Measurements from ENCODE around the gene CA12.
"Not testable (repeated sequence)": the region's sequence is repeated elsewhere in the genome, so short reads cannot be mapped to it uniquely, and the experiment has no call there.

CA12 gene

GRCh38 chr15:63332367-63333124, 49.1 kb downstream of the CA12 start:
- DNase-seq: no peak

- DNase-seq: no peak
These were observed 50.2 kb downstream of the CA12 start for GRCh38 chr15:63331456-63331855.

- no peak for DNase-seq
These were observed 50.7 kb downstream of the CA12 start for GRCh38 chr15:63330926-63331325.

- no peak for DNase-seq
These were observed 51.9 kb downstream of the CA12 start for GRCh38 chr15:63329567-63330350.

GRCh38 chr15:63327648-63328421, 53.8 kb downstream of the CA12 start:
- no peak for DNase-seq

- DNase-seq: no peak
These were observed 56.9 kb downstream of the CA12 start for GRCh38 chr15:63324770-63325169.

GRCh38 chr15:63323798-63324563, 57.7 kb downstream of the CA12 start:
- no peak for DNase-seq

- DNase-seq: no peak
These were observed 59.1 kb downstream of the CA12 start for GRCh38 chr15:63322541-63322940.

- no peak for DNase-seq
These were observed 60.2 kb downstream of the CA12 start for GRCh38 chr15:63321462-63321861.

- not testable (repeated sequence) for DNase-seq
These were observed 60.7 kb downstream of the CA12 start for GRCh38 chr15:63320981-63321380.

- DNase-seq: not testable (repeated sequence)
These were observed 61.2 kb downstream of the CA12 start for GRCh38 chr15:63320446-63320845.

GRCh38 chr15:63319065-63319464, 62.6 kb downstream of the CA12 start:
- DNase-seq: no peak

GRCh38 chr15:63318344-63318743, 63.3 kb downstream of the CA12 start:
- no peak for DNase-seq

- DNase-seq: no peak
These were observed 67.2 kb downstream of the CA12 start for GRCh38 chr15:63314409-63314808.

GRCh38 chr15:63313825-63314224, 67.8 kb downstream of the CA12 start:
- no peak for DNase-seq

GRCh38 chr15:63312286-63312685, 69.4 kb downstream of the CA12 start:
- no peak for DNase-seq

GRCh38 chr15:63310646-63311045, 71.0 kb downstream of the CA12 start:
- DNase-seq: no peak

- DNase-seq: no peak
These were observed 72.7 kb downstream of the CA12 start for GRCh38 chr15:63308947-63309346.

GRCh38 chr15:63308491-63308890, 73.2 kb downstream of the CA12 start:
- DNase-seq: no peak

- DNase-seq: no peak
These were observed 75.1 kb downstream of the CA12 start for GRCh38 chr15:63306492-63307073.

- no peak for DNase-seq
These were observed 76.4 kb downstream of the CA12 start for GRCh38 chr15:63305260-63305659.

GRCh38 chr15:63301088-63301487, 80.6 kb downstream of the CA12 start:
- no peak for DNase-seq

Measured in stimulated activated CD4-positive, alpha-beta T cell treated with anti-CD3 and anti-CD28 coated beads, Interleukin-12 subunit alpha, Interleukin-12 subunit beta, amount 100 ng/mL, for 4 hours (primary cell).